Measurements from ENCODE around the gene PYGO2.

DNA sequence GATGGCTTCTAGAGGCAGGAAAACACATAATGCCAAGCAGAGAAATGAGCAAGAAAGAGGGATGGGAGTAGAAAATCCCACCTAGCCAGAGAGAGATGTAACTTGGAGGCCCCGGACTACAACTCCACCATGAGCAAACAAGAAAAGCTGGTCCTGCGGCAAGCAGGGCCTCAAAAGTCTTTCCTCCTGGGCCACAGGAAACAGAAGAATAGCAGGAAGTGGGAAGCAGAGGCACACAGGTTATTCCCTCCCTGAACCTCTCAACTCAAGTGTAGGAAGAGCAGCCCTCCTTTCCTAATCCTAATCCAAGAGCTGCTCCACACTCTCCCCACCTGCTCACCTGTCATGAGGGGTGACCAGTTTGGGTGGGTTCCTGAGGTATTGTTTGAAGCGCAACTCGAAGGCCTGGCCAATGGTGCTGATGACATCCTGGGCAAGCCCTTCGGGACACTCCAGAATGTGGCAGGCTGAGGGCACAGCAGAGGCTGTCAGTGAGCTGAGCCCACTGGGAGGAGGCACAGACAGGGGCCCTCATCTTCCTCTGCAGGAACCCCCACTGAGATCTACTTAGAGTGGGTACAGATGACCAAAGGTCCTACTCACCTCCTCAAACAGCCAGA lies 5.9 kb upstream of the PYGO2 start:
- TF ChIP-seq SIRT6 (IDR thresholded peaks at IDR 0.05; ENCODE audit: low read length) (no peak), BACH1 (IDR thresholded peaks at IDR 0.05; ENCODE audit: low read length) (no peak), ASH2L (IDR thresholded peaks at IDR 0.05; ENCODE audit: low read length) (no peak), POLR2AphosphoS5 (IDR thresholded peaks at IDR 0.05; ENCODE audit: low read depth, low read length) (no peak), TCF12 (IDR thresholded peaks at IDR 0.05; ENCODE audit: low read depth, low read length) (no peak), GTF2F1 (IDR thresholded peaks at IDR 0.05; ENCODE audit: borderline replicate concordance, low read depth, low read length) (no peak), GABPA (IDR thresholded peaks at IDR 0.05; ENCODE audit: borderline replicate concordance, insufficient read depth, low read length) (no peak), POLR2A (IDR thresholded peaks at IDR 0.05; ENCODE audit: control extremely low read depth in 1 of 2, low read depth in 2 of 2, low read length in 2 of 2) (no peak), YY1 (IDR thresholded peaks at IDR 0.05; ENCODE audit: low read depth, low read length) (no peak)
- TF ChIP-seq, protein P1, sequence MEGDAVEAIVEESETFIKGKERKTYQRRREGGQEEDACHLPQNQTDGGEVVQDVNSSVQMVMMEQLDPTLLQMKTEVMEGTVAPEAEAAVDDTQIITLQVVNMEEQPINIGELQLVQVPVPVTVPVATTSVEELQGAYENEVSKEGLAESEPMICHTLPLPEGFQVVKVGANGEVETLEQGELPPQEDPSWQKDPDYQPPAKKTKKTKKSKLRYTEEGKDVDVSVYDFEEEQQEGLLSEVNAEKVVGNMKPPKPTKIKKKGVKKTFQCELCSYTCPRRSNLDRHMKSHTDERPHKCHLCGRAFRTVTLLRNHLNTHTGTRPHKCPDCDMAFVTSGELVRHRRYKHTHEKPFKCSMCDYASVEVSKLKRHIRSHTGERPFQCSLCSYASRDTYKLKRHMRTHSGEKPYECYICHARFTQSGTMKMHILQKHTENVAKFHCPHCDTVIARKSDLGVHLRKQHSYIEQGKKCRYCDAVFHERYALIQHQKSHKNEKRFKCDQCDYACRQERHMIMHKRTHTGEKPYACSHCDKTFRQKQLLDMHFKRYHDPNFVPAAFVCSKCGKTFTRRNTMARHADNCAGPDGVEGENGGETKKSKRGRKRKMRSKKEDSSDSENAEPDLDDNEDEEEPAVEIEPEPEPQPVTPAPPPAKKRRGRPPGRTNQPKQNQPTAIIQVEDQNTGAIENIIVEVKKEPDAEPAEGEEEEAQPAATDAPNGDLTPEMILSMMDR (IDR thresholded peaks at IDR 0.05; ENCODE audit: control extremely low read depth in 1 of 3, insufficient read depth in 1 of 3, low read depth in 1 of 3, low read length in 3 of 3), result no peak
- TF ChIP-seq, protein P2, sequence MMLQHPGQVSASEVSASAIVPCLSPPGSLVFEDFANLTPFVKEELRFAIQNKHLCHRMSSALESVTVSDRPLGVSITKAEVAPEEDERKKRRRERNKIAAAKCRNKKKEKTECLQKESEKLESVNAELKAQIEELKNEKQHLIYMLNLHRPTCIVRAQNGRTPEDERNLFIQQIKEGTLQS (IDR thresholded peaks at IDR 0.05; ENCODE audit: insufficient read depth, low read depth, low read length), result no peak

Measured in H1 (cell line).